Prostate gland (tissue), 2 donors: Measurements from ENCODE around the gene RDM1. TPM values are rescaled to one million over a fixed set of nuclear protein-coding genes. Genes with fewer than 3 reads are reported as not detected.

Experiments used
- DNase-seq: peaks from one replicate; pipeline ENCODE4 v3.0.0-alpha.2; 2019; ENCODE audit warnings: low spot score
- H3K27ac ChIP-seq, 2 donors: fragments of 200-600 bp; sonication (generic); 2 replicates each; pipeline ENCODE4 v1.5.1; 2017 to 2019
- H3K27me3 ChIP-seq: fragments of 200-600 bp; sonication (generic); replicated peaks from 2 replicates; pipeline ENCODE4 v1.5.1; 2019; ENCODE audit not compliant: insufficient read depth
- H3K36me3 ChIP-seq, 2 donors: fragments of 200-600 bp; sonication (generic); 1 replicate in 1 of 2; 2 replicates in 1 of 2; pipeline versions ENCODE4 v1.5.1 to v1.8.1; 2017 to 2019
- H3K4me1 ChIP-seq: fragments of 200-600 bp; sonication (generic); replicated peaks from 2 replicates; pipeline ENCODE4 v1.5.1; 2019
- H3K4me3 ChIP-seq, 2 donors: fragments of 200-600 bp; sonication (generic); 2 replicates each; pipeline ENCODE4 v1.5.1; 2017 to 2019
- H3K9me3 ChIP-seq: fragments of 200-600 bp; sonication (generic); 2 replicates; pipeline ENCODE4 v1.5.1; 2017
- POLR2A ChIP-seq: fragments of 450-650 bp; IDR thresholded peaks from one replicate; pipeline ENCODE4 v1.6.1; 2016; ENCODE audit warnings: antibody characterized with exemption, mild to moderate bottlenecking
- POLR2AphosphoS5 ChIP-seq: sonication (generic); formaldehyde crosslinking; IDR thresholded peaks from one replicate; pipeline ENCODE4 v1.6.1; 2017; ENCODE audit warnings: antibody characterized with exemption
- WGBS: methylation state at CpG from one replicate; pipeline ENCODE4 v1.1.5; 2018; 5-methylcytosine and 5-hydroxymethylcytosine counted together
- intact Hi-C: fragments of 100-400 bp; cut with DNase I; formaldehyde crosslinking; loops from one replicate; pipeline ENCODE4 v1.14.2; 2022
- total RNA-seq, 2 donors: library from RNA; depleted of rRNA; stranded (reverse); fragments of >200 nt; gene quantifications; one replicate each; pipeline ENCODE4 v1.1.0, GENCODE V29; 2016
- TF ChIP-seq, protein P1 (sequence below), 4 experiments: fragments of 200-600 bp in 2 of 4; fragments of 450-650 bp in 2 of 4; sonication (generic) in 2 of 4; IDR thresholded peaks; 1 replicate in 3 of 4; 2 replicates in 1 of 4; pipeline ENCODE4 v1.5.1; 2016 to 2019; ENCODE audit warnings: antibody characterized with exemption in 4 of 4, mild to moderate bottlenecking in 2 of 4, moderate library complexity in 2 of 4

Gene RDM1
- total RNA-seq, 2 donors from 2014 or later = 2.4 TPM; not detected in 1

DNA sequence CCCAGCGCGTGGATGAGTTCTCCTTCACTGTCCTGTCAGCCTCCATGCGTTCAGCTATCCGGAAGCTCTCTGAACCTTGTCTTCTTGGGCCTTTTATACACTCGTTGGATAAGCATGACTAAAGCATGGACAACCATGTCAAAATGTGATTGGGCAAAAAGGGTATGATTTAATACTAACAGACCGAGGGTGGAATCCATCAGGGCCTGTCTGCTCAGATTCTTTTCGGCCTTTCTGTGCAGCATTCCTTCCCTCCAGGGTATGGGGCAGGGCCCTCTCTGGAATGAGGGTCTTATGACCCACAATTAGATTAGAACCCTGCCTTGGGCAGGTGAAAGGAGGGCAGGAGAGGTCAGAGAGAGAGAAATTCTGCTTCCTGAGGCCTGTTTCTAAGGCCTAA lies 36.4 kb downstream of the RDM1 start:
- H3K4me1 ChIP-seq = no peaks in the 10 kb centered on the region
- TF ChIP-seq POLR2AphosphoS5 (no peak), POLR2A (no peak)
- TF ChIP-seq, protein P1, sequence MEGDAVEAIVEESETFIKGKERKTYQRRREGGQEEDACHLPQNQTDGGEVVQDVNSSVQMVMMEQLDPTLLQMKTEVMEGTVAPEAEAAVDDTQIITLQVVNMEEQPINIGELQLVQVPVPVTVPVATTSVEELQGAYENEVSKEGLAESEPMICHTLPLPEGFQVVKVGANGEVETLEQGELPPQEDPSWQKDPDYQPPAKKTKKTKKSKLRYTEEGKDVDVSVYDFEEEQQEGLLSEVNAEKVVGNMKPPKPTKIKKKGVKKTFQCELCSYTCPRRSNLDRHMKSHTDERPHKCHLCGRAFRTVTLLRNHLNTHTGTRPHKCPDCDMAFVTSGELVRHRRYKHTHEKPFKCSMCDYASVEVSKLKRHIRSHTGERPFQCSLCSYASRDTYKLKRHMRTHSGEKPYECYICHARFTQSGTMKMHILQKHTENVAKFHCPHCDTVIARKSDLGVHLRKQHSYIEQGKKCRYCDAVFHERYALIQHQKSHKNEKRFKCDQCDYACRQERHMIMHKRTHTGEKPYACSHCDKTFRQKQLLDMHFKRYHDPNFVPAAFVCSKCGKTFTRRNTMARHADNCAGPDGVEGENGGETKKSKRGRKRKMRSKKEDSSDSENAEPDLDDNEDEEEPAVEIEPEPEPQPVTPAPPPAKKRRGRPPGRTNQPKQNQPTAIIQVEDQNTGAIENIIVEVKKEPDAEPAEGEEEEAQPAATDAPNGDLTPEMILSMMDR (IDR thresholded peaks at IDR 0.05) = no peak
- 91% methylated on average over 7 of the region's 7 CpGs for WGBS

DNA sequence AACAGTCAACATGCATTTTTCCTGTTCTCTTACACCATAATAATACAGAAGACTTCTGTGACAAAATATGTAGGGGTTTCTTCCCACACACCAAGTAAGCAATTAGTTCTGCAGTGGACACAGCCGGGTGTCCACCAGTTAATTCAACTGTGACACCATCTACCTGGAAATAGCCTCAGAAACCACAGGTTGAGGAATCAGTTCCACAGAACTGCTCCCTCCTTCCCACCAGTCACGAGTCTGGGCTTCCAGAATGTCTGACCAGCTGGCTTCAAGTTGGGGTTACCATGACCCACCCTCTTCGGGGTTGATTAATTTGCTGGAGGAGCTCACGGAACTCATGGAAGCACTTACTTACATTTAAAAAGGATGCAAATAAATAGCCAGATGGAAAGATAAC lies 36.8 kb downstream of the RDM1 start:
- TF ChIP-seq POLR2AphosphoS5 (no peak), POLR2A (no peak)
- TF ChIP-seq, protein P1 (IDR thresholded peaks at IDR 0.05) = no peak
- no peak for DNase-seq
- 95% methylated on average over 4 of the region's 4 CpGs for WGBS

More for the DNA sequence above, 36.4 kb downstream of the RDM1 start:
- Histone ChIP-seq H3K4me3 (no peak overlapping the region), H3K27ac (no peak overlapping the region), H3K27me3 (no peaks in the 10 kb centered on the region), H3K9me3 (no peaks in the 10 kb centered on the region), H3K36me3 (no peaks in the 10 kb centered on the region)
- no peak for DNase-seq
- intact Hi-C loops = no loop called here

DNA sequence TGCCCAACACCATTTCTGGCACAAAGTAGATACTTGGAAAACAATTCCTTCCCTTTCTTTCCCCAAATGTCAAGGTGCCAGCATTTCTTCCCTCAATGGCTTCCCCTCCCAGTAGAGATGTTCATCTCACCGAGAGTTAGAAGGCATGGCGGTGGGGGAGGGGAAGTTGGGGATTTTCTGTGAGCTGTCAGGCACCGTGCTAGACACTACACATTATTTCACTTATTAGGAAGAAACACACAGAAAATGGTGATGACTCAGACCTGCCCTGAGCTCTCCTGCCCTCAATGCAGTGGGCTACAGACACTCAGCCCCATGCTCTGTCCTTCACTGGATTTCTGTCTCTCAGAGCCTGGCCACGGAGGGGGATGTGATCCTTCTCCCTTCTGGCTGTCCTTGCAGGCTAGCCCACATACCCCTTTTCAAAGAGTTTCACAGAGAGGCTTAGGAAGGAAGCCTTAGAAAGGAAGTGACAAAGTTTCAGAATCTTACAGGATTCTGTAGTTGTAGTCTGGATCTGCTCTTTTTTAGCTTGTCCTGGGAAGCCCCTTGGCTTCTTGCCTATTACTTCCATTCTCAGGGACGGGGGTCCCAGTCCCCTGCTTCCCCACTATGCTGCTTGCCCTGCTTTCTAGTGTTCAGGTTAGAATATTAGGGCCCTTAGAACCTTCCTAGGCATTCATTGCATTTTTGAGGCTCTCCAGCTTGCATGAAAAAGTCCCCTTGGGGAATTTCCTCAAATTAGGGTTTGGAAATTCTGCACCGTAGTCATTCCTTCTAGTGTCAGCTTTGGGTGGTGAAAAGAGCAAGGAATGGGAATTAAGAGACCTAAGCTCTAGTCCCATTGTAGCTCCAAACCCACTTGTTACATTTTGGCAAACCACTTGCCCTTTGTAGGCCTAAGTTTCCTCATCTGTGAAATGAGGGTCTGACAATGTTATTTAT lies 38.2 kb downstream of the RDM1 start:
- H3K4me1 ChIP-seq = no peaks in the 10 kb centered on the region
- H3K27ac ChIP-seq = no peak overlapping the region
- no peak overlapping the region for H3K4me3 ChIP-seq
- no peak for TF ChIP-seq POLR2A
- TF ChIP-seq POLR2AphosphoS5 = no peak
- TF ChIP-seq, protein P1 (IDR thresholded peaks at IDR 0.05) = no peak
- no peaks in the 10 kb centered on the region for H3K36me3 ChIP-seq
- H3K9me3 ChIP-seq = no peaks in the 10 kb centered on the region
- WGBS = 57% methylated on average over 6 of the region's 6 CpGs
- intact Hi-C loops = no loop called here
- H3K27me3 ChIP-seq = no peaks in the 10 kb centered on the region
- no peak for DNase-seq

More for the DNA sequence above, 36.8 kb downstream of the RDM1 start:
- H3K9me3 ChIP-seq = no peaks in the 10 kb centered on the region
- no peaks in the 10 kb centered on the region for H3K36me3 ChIP-seq
- no peaks in the 10 kb centered on the region for H3K4me1 ChIP-seq
- no peak overlapping the region for H3K27ac ChIP-seq
- no peak overlapping the region for H3K4me3 ChIP-seq
- intact Hi-C loops = no loop called here
- no peaks in the 10 kb centered on the region for H3K27me3 ChIP-seq

DNA sequence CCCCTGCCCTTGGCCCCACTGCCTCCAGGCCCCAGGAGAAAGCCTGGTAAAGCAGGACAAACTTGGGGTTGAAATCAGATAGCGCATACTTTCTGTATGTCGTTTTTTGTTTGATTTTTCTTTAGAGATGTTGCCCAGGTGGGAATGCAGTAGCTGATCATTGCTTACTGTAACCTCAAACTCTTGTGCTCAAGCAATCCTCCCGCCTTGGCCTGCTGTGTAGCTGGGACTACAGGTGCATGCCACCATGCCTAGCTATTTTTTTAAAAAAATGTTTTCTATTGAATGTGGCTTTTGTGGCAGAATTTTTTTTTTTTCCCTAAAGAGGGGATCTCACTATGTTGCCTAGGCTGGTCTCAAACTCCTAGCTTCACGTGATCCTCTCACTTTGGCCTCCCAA lies 39.3 kb downstream of the RDM1 start:
- Histone ChIP-seq H3K4me1 (no peaks in the 10 kb centered on the region), H3K9me3 (no peaks in the 10 kb centered on the region), H3K27ac (no peak overlapping the region), H3K36me3 (no peaks in the 10 kb centered on the region), H3K27me3 (no peaks in the 10 kb centered on the region), H3K4me3 (no peak overlapping the region)
- 78% methylated on average over 4 of the region's 4 CpGs for WGBS
- DNase-seq = no peak
- intact Hi-C loops = no loop called here
- TF ChIP-seq POLR2A (no peak), POLR2AphosphoS5 (no peak)
- TF ChIP-seq, protein P1 (IDR thresholded peaks at IDR 0.05) = no peak

DNA sequence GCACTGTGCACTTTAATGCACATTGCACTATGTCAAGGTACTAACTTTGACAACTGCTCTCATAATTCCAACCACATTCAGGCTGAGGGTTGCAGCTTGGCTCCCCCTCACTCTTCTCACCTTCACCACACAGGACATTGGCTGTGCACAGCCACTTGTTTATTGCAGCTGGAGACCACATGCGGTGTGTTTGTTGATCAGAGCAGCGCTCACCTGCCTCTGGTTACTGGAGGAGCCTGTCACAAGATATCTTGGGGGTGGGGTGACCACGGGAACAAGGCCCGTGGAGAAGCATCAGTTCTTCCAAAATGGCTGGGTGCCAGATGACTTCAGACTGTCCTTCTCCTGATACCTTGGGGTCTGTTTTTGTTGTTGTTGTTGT lies 39.8 kb downstream of the RDM1 start:
- Histone ChIP-seq H3K27ac (no peak overlapping the region), H3K4me1 (no peaks in the 10 kb centered on the region), H3K4me3 (no peak overlapping the region), H3K9me3 (no peaks in the 10 kb centered on the region), H3K36me3 (no peaks in the 10 kb centered on the region), H3K27me3 (no peaks in the 10 kb centered on the region)
- TF ChIP-seq POLR2A (no peak), POLR2AphosphoS5 (no peak)
- TF ChIP-seq, protein P1 (IDR thresholded peaks at IDR 0.05) = no peak
- no peak for DNase-seq
- intact Hi-C loops = no loop called here
- WGBS = 34% methylated on average over 4 of the region's 4 CpGs
